Coronary artery (tissue), 2 donors: Measurements from ENCODE around the gene UBTFL1.
A peak's percentile ranks its signal among the peaks of the same experiment; 100 is the strongest.

ENCODE experiments used
- DNase-seq: peaks from one replicate; pipeline ENCODE4 v3.0.0-alpha.2; 2017; ENCODE audit warnings: low spot score
- H3K27ac ChIP-seq, 2 donors: fragments of 200-600 bp; sonication (generic); one replicate each; pipeline ENCODE4 v1.5.1; 2016 to 2019
- H3K4me3 ChIP-seq: fragments of 200-600 bp; sonication (generic); 2 replicates; pipeline ENCODE4 v1.5.1; 2016; ENCODE audit warnings: mild to moderate bottlenecking, moderate library complexity
- CTCF ChIP-seq: fragments of 200-600 bp; sonication (generic); IDR thresholded peaks from one replicate; pipeline ENCODE4 v1.5.1; 2019; ENCODE audit warnings: antibody characterized with exemption

UBTFL1 gene

DNA sequence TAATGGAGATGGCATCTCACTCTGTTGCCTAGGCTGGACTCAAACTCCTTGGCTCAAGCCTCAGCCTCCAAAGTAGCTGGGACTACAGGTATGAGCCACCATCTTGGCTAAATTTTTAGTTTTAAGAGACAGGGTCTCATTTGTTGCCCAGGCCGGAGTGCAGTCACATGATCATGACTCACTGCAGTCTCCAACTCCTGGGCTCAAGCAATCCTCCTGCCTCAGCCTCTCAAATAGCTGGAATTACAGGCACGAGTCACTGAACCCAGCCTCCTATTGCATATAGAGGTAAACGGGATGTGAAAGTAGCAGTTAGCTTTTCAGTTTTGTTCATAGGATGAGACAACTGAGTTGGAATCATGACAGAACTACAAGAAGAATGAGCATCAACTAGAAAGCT lies 39.2 kb downstream of the UBTFL1 start:
- DNase-seq, result no peak

DNA sequence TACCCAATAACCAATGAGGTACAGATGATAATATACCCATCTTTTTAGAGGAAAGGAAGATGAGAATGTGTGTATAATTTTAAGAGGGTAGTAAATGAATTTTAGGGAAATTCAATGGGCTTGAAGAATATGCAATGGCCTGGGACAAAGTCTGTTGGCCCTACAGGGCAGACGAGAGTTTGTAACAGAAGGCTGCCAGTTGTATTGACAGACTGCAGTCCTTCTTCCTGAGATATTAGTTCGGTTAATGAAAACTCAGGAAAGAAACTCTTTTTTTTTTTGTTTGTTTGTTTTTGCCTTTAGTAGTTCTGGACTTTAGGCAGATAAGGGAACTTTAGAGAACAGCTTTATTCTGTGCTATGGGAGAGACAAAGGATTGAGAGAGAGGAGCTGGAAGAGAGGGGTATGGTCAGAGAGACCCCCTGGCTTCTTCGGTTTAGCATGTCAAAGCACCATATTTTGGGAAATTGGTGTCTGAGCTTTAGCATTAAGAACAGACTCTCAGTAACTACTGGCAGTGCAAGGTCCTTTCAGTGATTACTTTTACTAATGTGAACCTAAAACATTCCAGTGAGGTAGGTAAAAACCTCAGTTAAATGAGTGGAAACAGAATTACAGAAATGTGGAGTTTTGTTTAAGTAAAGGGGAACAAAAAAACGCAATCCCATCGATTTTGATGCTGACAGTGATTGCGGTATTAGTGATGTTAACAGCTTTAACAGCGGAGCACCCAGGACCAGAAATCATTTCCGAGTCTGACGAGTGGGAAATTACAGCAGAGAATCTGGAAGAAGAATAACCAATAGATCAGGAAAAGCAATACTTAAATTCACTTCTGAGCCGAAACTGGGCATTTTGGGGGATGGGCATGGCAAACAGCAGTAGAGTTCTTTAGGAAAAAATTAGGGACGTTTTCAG lies 48.1 kb downstream of the UBTFL1 start:
- no peak for DNase-seq
- no peak overlapping the region for H3K27ac ChIP-seq
- H3K4me3 ChIP-seq, result peak overlapping the region; percentile 72
- TF ChIP-seq CTCF, result no peak

More for the DNA sequence above, 39.2 kb downstream of the UBTFL1 start:
- no peak overlapping the region for H3K4me3 ChIP-seq
- no peak for TF ChIP-seq CTCF
- no peak overlapping the region for H3K27ac ChIP-seq

DNA sequence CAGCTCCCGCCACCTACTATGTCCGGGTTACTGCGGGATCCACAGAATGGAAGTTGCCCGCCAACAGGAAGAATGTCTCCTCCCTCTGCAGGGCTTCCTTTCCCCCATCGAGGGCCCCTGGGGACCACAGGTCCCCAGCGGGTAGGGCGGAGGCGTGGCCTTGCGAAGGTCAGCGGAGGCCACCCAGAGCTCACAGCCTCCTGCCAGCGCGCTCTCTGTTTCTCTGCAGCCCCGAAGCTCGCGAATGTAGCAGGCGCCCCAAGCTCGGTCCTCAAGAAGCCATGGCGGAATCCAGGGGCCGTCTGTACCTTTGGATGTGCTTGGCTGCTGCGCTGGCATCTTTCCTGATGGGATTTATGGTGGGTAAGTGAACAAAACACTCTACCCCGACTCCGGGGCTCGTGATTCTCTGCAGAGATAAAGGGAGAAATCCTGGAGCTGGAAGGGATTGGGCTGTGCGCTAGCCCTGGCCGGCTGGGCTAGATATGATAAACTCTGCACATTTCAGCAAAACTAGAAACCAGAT lies 48.8 kb downstream of the UBTFL1 start, which contains the start of gene NAALAD2:
NAALAD2 (plus strand) TSS at position 186 of the 526 bp plus-strand sequence; CDS start at position 282, 96 bp downstream.
- no peak for DNase-seq
- H3K27ac ChIP-seq, result no peak within 1 kb of the TSS
- no peak for TF ChIP-seq CTCF
- H3K4me3 ChIP-seq, result peak within 1 kb of the TSS; percentile 72

GRCh38 chr11:90135016-90135415 lies 49.3 kb downstream of the UBTFL1 start:
- no peak for TF ChIP-seq CTCF
- no peak overlapping the region for H3K27ac ChIP-seq

More at GRCh38 chr11:90135016-90135415, 49.3 kb downstream of the UBTFL1 start:
- H3K4me3 ChIP-seq, result peak overlapping the region; percentile 72
- DNase-seq, result no peak
